ENCODE results near the gene TMEM9.

- TF ChIP-seq EZH2 (IDR thresholded peaks at IDR 0.05) (no peak), POLR2AphosphoS5 (IDR thresholded peaks at IDR 0.05; ENCODE audit: borderline replicate concordance, low read depth, low read length) (no peak)
Observed at GRCh38 chr1:201186192-201186591, 31.9 kb upstream of the TMEM9 start.

Data from SK-N-MC (cell line).